Skeletal muscle tissue (tissue), 4 donors: ENCODE results near the gene RPS27. TPM values are rescaled to one million over a fixed set of nuclear protein-coding genes. Genes with fewer than 3 reads are reported as not detected.
A peak's percentile ranks its signal among the peaks of the same experiment; 100 is the strongest.

Experiments
- H3K27ac ChIP-seq: one replicate; pipeline ENCODE4 v1.7.0; 2013; ENCODE audit warnings: mild to moderate bottlenecking, low read depth, low read length, inconsistent platforms
- H3K27me3 ChIP-seq, 3 donors: one replicate each; pipeline ENCODE4 v1.7.0; 2013; ENCODE audit warnings: low read length in 3 of 3; ENCODE audit not compliant: control insufficient read depth in 3 of 3, insufficient read depth in 3 of 3
- H3K36me3 ChIP-seq, 3 donors: one replicate each; pipeline ENCODE4 v1.7.0; 2013; ENCODE audit warnings: low read length in 3 of 3; ENCODE audit not compliant: control insufficient read depth in 3 of 3, insufficient read depth in 3 of 3
- H3K4me1 ChIP-seq, 3 donors: one replicate each; pipeline ENCODE4 v1.7.0; 2013; ENCODE audit warnings: low read length in 3 of 3, mild to moderate bottlenecking in 3 of 3; ENCODE audit not compliant: control insufficient read depth in 3 of 3, insufficient read depth in 3 of 3
- H3K4me3 ChIP-seq, 3 donors: one replicate each; pipeline ENCODE4 v1.7.0; 2013; ENCODE audit warnings: low read length in 3 of 3
- H3K9ac ChIP-seq, 3 donors: one replicate each; pipeline ENCODE4 v1.7.0; 2013; ENCODE audit warnings: low read length in 3 of 3, mild to moderate bottlenecking in 3 of 3, moderate library complexity in 2 of 3, low read depth in 1 of 3
- H3K9me3 ChIP-seq, 3 donors: one replicate each; pipeline ENCODE4 v1.7.0; 2013; ENCODE audit warnings: low read length in 3 of 3; ENCODE audit not compliant: control insufficient read depth in 3 of 3
- total RNA-seq: library from RNA; depleted of rRNA; stranded (reverse); fragments of >200 nt; gene quantifications from one replicate; pipeline ENCODE4 v1.2.3, GENCODE V29; 2014
- donor health status: Osteomylitis.

Gene RPS27
- total RNA-seq, 1 donor from 2014 or later = 4,210 TPM

- Histone ChIP-seq H3K4me3 (no peak overlapping the region), H3K9me3 (no peaks in the 10 kb centered on the region), H3K27ac (no peak overlapping the region), H3K27me3 (no peaks in the 10 kb centered on the region), H3K9ac (no peak overlapping the region), H3K4me1 (peaks cover 20 to 38% (median 34%) of the 10 kb centered on the region in 3 donors), H3K36me3 (peaks cover 46 to 61% (median 46%) of the 10 kb centered on the region in 3 donors)
These were observed 39.4 kb upstream of the RPS27 start for GRCh38 chr1:153951183-153951582.

- Histone ChIP-seq H3K4me1 (peaks cover 24 to 42% (median 39%) of the 10 kb centered on the region in 3 donors), H3K36me3 (peaks cover 46 to 61% (median 46%) of the 10 kb centered on the region in 3 donors), H3K27me3 (no peaks in the 10 kb centered on the region), H3K9ac (no peak overlapping the region), H3K4me3 (no peak overlapping the region), H3K27ac (no peak overlapping the region), H3K9me3 (no peaks in the 10 kb centered on the region)
These were observed 38.8 kb upstream of the RPS27 start for GRCh38 chr1:153951801-153952200.

GRCh38 chr1:153953859-153954365 lies 36.6 kb upstream of the RPS27 start:
- no peaks in the 10 kb centered on the region for H3K27me3 ChIP-seq
- no peak overlapping the region for H3K4me3 ChIP-seq
- no peak overlapping the region for H3K27ac ChIP-seq
- peaks cover 32 to 45% (median 34%) of the 10 kb centered on the region in 3 donors for H3K36me3 ChIP-seq
- peaks cover 31 to 52% (median 46%) of the 10 kb centered on the region in 3 donors for H3K4me1 ChIP-seq
- no peak overlapping the region for H3K9ac ChIP-seq
- no peaks in the 10 kb centered on the region for H3K9me3 ChIP-seq

DNA sequence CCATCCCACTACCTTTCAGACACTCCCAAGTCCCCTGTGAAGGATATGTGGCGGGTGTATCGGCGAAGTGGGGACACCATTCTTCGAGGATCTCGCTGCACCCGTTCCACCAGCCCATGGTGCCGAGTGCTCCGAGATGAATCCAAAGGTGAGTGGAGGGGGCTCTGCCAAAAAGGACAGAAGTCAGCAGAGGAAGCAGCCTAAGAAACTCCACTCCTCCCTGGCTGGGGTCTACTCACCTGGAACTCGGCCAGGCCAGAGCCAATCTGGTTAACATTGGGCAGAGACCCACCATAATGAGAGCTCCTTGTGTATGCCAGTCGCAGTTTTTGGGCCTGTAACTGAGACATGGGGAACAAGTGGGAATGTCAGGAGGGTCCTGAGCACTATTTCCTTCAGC lies 35.7 kb upstream of the RPS27 start:
- Histone ChIP-seq H3K27ac (no peak overlapping the region), H3K36me3 (peaks cover 31 to 43% (median 32%) of the 10 kb centered on the region in 3 donors)

DNA sequence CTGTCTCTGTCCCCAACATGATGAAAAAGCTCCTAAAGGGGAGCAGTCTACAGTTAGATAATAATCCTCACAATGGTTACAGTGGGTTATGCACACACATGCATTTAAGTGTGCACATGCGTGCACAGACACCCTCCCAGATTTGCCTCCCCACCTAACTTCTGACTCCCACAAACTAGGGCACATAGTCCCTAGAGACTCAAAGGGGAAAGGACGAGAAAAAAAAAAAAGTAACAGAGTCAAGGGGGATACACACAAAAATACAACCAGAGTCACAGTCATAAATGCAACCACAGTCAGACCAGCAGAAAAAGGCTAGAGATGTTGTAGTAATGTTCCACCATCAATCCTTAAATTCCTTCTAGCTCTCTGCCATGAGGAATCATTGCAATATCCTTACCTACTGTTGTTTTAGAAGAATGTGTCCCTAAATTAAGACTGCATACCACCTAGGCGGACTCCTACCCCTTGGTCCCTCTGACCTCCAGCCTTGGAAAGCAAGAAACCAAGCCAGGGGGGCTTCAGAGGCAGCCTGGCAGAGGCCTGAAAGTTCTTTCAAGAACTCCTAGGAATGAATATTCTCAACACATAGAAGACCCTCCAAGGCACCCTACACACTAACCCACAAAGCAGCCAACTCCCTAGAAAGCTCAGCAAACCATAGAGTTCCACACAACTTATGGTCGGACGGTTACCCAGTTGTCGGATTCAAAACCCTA lies 33.4 kb upstream of the RPS27 start:
- Histone ChIP-seq H3K27ac (peak overlapping the region; percentile 80), H3K27me3 (no peaks in the 10 kb centered on the region), H3K9me3 (no peaks in the 10 kb centered on the region), H3K4me1 (peaks cover 63 to 85% (median 77%) of the 10 kb centered on the region in 3 donors), H3K4me3 (peak overlapping the region; percentile 80 to 92 (median 89)), H3K36me3 (peaks cover 22 to 37% (median 25%) of the 10 kb centered on the region in 3 donors), H3K9ac (peak overlapping the region; percentile 85 to 94 (median 91))

More for the DNA sequence above, 35.7 kb upstream of the RPS27 start:
- Histone ChIP-seq H3K4me3 (no peak overlapping the region), H3K27me3 (no peaks in the 10 kb centered on the region), H3K4me1 (peaks cover 40 to 61% (median 55%) of the 10 kb centered on the region in 3 donors), H3K9ac (no peak overlapping the region), H3K9me3 (no peaks in the 10 kb centered on the region)

GRCh38 chr1:153957744-153958110 lies 32.8 kb upstream of the RPS27 start:
- peak overlapping the region; percentile 80 to 92 (median 89) for H3K4me3 ChIP-seq
- peak overlapping the region; percentile 85 to 94 (median 91) for H3K9ac ChIP-seq
- peaks cover 16 to 32% (median 20%) of the 10 kb centered on the region in 3 donors for H3K36me3 ChIP-seq

GRCh38 chr1:153958111-153958960 lies 32.2 kb upstream of the RPS27 start, which contains the start of gene CRTC2:
Gene CRTC2 (minus strand): TSS chr1:153958612. CDS start chr1:153958497, 115 bp downstream.
- Histone ChIP-seq H3K9me3 (no peaks in the 10 kb centered on the region), H3K4me3 (peak within 1 kb of the TSS; percentile 80 to 92 (median 89)), H3K36me3 (peaks cover 16 to 29% (median 18%) of the 10 kb centered on the region in 3 donors), H3K27ac (peak within 1 kb of the TSS; percentile 80), H3K4me1 (peaks cover 72 to 89% (median 84%) of the 10 kb centered on the region in 3 donors), H3K27me3 (no peaks in the 10 kb centered on the region), H3K9ac (peak within 1 kb of the TSS; percentile 85 to 94 (median 91))

More at GRCh38 chr1:153957744-153958110, 32.8 kb upstream of the RPS27 start:
- peaks cover 69 to 87% (median 83%) of the 10 kb centered on the region in 3 donors for H3K4me1 ChIP-seq
- H3K27me3 ChIP-seq = no peaks in the 10 kb centered on the region
- peak overlapping the region; percentile 80 for H3K27ac ChIP-seq
- H3K9me3 ChIP-seq = no peaks in the 10 kb centered on the region

DNA sequence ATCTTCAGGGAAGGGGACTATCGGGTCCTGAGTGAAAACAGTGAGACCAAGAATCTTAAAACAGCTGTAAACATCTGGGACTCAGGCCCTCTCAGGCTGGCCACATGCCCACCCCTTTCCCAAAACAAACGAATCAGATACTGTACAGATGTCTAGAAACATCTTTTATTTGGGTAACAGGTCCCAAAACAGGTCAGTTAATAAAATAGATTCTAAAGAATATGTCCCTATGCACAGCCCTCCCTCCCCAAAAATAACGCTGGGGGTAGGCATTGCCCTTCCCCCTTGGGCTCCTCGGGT lies 31.7 kb upstream of the RPS27 start:
- Histone ChIP-seq H3K27ac (peak overlapping the region; percentile 80), H3K4me3 (peak overlapping the region; percentile 50 to 66 (median 61)), H3K4me1 (peaks cover 70 to 86% (median 81%) of the 10 kb centered on the region in 3 donors), H3K36me3 (peaks cover 16 to 24% (median 18%) of the 10 kb centered on the region in 3 donors), H3K9ac (peak overlapping the region in 1 of 3 donors; percentile 59), H3K9me3 (no peaks in the 10 kb centered on the region), H3K27me3 (no peaks in the 10 kb centered on the region)

- H3K9me3 ChIP-seq = no peaks in the 10 kb centered on the region
- peak overlapping the region in 1 of 3 donors; percentile 13 for H3K4me3 ChIP-seq
- H3K36me3 ChIP-seq = peaks cover 16 to 23% (median 18%) of the 10 kb centered on the region in 3 donors
- H3K27ac ChIP-seq = peak overlapping the region; percentile 80
- peaks cover 73 to 85% (median 81%) of the 10 kb centered on the region in 3 donors for H3K4me1 ChIP-seq
- peak overlapping the region in 1 of 3 donors; percentile 71 for H3K9ac ChIP-seq
- no peaks in the 10 kb centered on the region for H3K27me3 ChIP-seq
These were observed 31.1 kb upstream of the RPS27 start for GRCh38 chr1:153959454-153959853.
